ENCODE data around the gene PIP4K2C. TPM values are rescaled to one million over a fixed set of nuclear protein-coding genes. Genes with fewer than 3 reads are reported as not detected.

Gene PIP4K2C
- total RNA-seq, 4 donors from 2014 or later, result 2.6 to 29.3 (median 18.8) TPM

DNA sequence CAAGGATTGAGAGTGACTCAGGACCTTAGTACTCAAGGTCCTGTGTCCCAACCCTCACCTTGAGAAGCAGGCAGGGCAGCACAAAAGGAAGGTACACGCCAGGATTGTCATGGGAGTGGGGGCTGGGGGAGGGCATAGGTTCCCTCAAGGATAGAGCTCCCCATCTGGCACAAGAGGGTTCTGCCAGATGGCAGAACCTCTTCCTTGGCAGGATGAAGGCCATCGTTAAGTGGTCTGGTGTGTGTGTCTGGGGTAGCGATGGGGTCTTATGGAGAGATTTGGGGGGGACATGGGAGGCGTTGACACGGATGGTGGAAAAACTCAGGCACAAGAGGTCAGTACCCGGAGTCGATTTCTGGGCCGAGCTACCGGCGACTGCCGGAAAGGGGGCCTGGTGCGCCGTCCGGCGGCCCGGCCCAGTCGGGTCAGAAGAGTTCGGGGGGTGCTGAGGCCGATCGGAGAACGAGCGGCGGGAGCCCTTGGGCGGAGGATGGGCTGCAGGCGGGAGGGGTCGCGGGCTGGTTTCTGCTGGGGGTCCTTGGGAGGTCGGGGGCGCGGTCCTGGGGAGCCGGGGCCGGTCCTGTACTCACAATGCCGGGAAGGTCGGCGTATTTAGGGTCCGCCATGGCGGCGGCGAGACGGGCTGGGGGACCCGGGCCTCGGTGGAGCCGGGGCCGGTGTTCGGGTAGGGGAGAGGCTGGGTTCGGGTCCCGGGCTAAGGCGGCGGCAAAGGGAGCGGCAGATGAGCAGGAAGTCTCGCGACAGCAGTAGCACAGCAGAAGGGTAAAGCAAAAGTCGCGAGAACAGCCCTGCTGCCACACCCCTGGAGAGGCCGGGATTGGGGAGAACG lies 44.3 kb upstream of the PIP4K2C start, which contains the start of gene DCTN2:
Gene DCTN2 (minus strand): TSS at position 755 of the 850 bp plus-strand sequence. CDS start 129 bp downstream, at position 626.
- Histone ChIP-seq H3K36me3 (no peaks in the 10 kb centered on the region), H3K27ac (peak within 1 kb of the TSS; percentile 82 to 90), H3K27me3 (no peaks in the 10 kb centered on the region), H3K9me3 (no peaks in the 10 kb centered on the region), H3K4me1 (peaks cover 0 to 11% of the 10 kb centered on the region in 2 donors), H3K4me3 (peak within 1 kb of the TSS; percentile 92 to 100)
- DNase-seq, result peak; percentile 96 to 97
- peak in 1 of 2 donors; percentile 61 for TF ChIP-seq POLR2A (IDR thresholded peaks at IDR 0.05)
- TF ChIP-seq, protein P1, sequence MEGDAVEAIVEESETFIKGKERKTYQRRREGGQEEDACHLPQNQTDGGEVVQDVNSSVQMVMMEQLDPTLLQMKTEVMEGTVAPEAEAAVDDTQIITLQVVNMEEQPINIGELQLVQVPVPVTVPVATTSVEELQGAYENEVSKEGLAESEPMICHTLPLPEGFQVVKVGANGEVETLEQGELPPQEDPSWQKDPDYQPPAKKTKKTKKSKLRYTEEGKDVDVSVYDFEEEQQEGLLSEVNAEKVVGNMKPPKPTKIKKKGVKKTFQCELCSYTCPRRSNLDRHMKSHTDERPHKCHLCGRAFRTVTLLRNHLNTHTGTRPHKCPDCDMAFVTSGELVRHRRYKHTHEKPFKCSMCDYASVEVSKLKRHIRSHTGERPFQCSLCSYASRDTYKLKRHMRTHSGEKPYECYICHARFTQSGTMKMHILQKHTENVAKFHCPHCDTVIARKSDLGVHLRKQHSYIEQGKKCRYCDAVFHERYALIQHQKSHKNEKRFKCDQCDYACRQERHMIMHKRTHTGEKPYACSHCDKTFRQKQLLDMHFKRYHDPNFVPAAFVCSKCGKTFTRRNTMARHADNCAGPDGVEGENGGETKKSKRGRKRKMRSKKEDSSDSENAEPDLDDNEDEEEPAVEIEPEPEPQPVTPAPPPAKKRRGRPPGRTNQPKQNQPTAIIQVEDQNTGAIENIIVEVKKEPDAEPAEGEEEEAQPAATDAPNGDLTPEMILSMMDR (IDR thresholded peaks at IDR 0.05), result peak in 1 of 4 experiments; percentile 10
- intact Hi-C loops (cut with DNase I; ENCODE audit: low total_unique reads), result no loop called here

DNA sequence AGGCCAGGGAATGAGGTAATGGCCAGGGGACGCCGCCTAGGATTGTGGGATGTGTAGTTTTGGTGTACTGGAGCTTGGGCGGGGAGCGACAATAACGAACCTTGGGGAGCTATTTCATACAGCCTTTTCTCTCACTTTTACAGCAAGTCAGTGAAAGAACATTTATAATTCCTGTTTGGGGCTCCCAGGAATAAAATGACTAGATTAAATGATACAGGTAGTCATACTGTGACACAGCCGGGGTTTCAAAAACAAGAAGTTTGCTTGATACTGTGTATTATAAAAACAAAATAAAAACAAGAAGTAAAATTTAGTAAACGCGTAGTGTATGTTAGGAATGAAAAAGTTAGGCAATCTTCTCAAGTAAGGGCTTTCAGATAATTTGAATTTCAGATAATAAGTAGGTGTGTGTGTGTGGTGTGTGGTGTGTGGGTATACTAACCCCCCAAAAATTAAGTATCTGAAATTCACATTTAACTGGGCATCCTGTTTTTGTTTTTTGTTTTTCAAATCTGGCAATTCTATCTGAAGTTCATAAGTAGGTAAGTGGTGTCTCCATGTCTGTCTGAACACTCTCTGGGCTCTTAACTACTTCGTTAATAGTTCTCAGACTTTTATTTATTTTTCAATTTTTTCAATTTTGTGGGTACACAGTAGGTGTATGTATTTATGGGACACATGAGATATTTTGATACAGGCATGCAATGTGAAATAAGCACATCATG lies 43.5 kb upstream of the PIP4K2C start:
- Histone ChIP-seq H3K36me3 (no peaks in the 10 kb centered on the region), H3K4me1 (peaks cover 0 to 11% of the 10 kb centered on the region in 2 donors), H3K27ac (peak overlapping the region; percentile 45 to 82), H3K4me3 (peak overlapping the region; percentile 92 to 100), H3K9me3 (no peaks in the 10 kb centered on the region), H3K27me3 (no peaks in the 10 kb centered on the region)
- TF ChIP-seq, protein P1 (IDR thresholded peaks at IDR 0.05), result no peak
- no peak for TF ChIP-seq POLR2A (IDR thresholded peaks at IDR 0.05)
- no peak for DNase-seq
- intact Hi-C loops (cut with DNase I; ENCODE audit: low total_unique reads), result no loop called here

DNA sequence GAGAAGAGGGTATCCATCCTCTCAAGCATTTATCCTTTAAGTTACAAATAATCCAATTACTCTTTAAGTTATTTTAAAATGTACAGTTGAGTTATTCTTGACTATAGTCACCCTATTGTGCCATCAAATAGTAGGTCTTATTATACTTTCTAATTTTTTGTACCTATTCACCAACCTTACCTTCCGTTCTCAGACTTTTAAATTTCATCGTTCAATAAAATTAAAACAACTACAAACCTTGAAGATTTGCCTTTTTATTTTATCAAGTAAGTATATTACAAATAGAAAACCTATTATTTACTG lies 43.0 kb upstream of the PIP4K2C start:
- Histone ChIP-seq H3K27ac (no peak overlapping the region), H3K4me1 (peaks cover 0 to 11% of the 10 kb centered on the region in 2 donors), H3K27me3 (no peaks in the 10 kb centered on the region), H3K4me3 (no peak overlapping the region), H3K36me3 (no peaks in the 10 kb centered on the region), H3K9me3 (no peaks in the 10 kb centered on the region)
- TF ChIP-seq POLR2A (IDR thresholded peaks at IDR 0.05), result no peak
- TF ChIP-seq, protein P1 (IDR thresholded peaks at IDR 0.05), result no peak
- no peak for DNase-seq
- intact Hi-C loops (cut with DNase I; ENCODE audit: low total_unique reads), result no loop called here

DNA sequence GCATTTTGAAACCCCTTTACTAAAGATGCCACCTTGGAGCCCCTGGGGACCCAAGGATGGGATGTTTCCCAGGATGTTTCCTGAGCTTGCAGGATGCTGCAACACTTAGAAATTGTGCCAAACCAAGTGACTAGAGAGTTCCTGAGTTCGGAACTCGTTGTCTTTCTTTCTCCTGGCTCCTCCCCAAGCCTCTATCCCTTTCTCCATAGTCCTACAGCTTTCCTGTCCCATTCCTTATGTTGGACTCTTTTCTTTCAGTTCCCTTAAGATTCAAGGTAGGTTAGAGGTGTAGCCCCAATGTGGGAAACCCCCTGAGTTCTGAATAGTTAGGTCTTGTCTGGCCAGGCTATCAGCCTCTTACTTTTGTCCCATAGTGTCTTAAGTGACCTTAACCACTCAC lies 42.5 kb upstream of the PIP4K2C start:
- Histone ChIP-seq H3K4me3 (no peak overlapping the region), H3K27ac (no peak overlapping the region), H3K9me3 (no peaks in the 10 kb centered on the region), H3K27me3 (no peaks in the 10 kb centered on the region), H3K4me1 (peaks cover 0 to 11% of the 10 kb centered on the region in 2 donors), H3K36me3 (no peaks in the 10 kb centered on the region)
- DNase-seq, result no peak
- TF ChIP-seq POLR2A (IDR thresholded peaks at IDR 0.05), result no peak
- TF ChIP-seq, protein P1 (IDR thresholded peaks at IDR 0.05), result no peak
- intact Hi-C loops (cut with DNase I; ENCODE audit: low total_unique reads), result no loop called here
